ENCODE measurements around the gene PRR29.
"Not testable (repeated sequence)": the region's sequence is repeated elsewhere in the genome, so short reads cannot be mapped to it uniquely, and the experiment has no call there.

The PRR29 gene

GRCh38 chr17:63976702-63977101 is 21.4 kb upstream of the PRR29 start:
- H3K4me3 ChIP-seq (ENCODE audit: low read length), result no peak overlapping the region
- no peak overlapping the region for H3K9ac ChIP-seq (ENCODE audit: low read length)
- H3K27me3 ChIP-seq (ENCODE audit: control insufficient read depth, insufficient read depth, low read length), result peaks cover 23% of the 10 kb centered on the region
- H3K9me3 ChIP-seq (ENCODE audit: control insufficient read depth, low read length), result no peaks in the 10 kb centered on the region
- H3K4me1 ChIP-seq (ENCODE audit: control insufficient read depth, insufficient read depth, low read length), result peaks cover 9% of the 10 kb centered on the region
- H3K36me3 ChIP-seq (ENCODE audit: control insufficient read depth, insufficient read depth, low read length), result no peaks in the 10 kb centered on the region

- no peak overlapping the region for H3K4me3 ChIP-seq (ENCODE audit: low read length)
- H3K27me3 ChIP-seq (ENCODE audit: control insufficient read depth, insufficient read depth, low read length), result peaks cover 23% of the 10 kb centered on the region
- H3K4me1 ChIP-seq (ENCODE audit: control insufficient read depth, insufficient read depth, low read length), result peaks cover 9% of the 10 kb centered on the region
- H3K36me3 ChIP-seq (ENCODE audit: control insufficient read depth, insufficient read depth, low read length), result no peaks in the 10 kb centered on the region
- H3K9ac ChIP-seq (ENCODE audit: low read length), result no peak overlapping the region
- no peaks in the 10 kb centered on the region for H3K9me3 ChIP-seq (ENCODE audit: control insufficient read depth, low read length)
Observed at GRCh38 chr17:63978272-63979200, 19.6 kb upstream of the PRR29 start.

DNA sequence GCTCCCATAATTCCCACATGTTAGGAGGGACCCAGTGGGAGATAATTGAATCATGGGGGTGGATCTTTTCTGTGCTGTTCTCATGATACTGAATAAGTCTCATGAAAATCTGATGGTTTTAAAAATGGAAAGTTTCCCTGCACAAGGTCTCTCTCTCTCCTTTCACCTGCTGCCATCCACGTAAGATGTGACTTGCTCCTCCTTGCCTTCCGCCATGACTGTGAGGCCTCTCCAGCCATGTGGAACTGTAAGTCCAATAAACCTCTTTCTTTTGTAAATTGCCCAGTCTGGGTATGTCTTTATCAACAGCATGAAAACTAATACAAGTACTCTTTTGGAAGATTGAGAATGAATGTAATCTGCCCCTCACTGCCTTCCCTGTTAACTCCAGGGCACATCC is 15.5 kb upstream of the PRR29 start:
- not testable (repeated sequence) for H3K9ac ChIP-seq (ENCODE audit: low read length)
- H3K4me1 ChIP-seq (ENCODE audit: control insufficient read depth, insufficient read depth, low read length), result peaks cover 29% of the 10 kb centered on the region

GRCh38 chr17:63983320-63983719 is 14.8 kb upstream of the PRR29 start:
- Histone ChIP-seq H3K4me1 (ENCODE audit: control insufficient read depth, insufficient read depth, low read length) (peaks cover 29% of the 10 kb centered on the region), H3K9ac (ENCODE audit: low read length) (no peak overlapping the region), H3K27me3 (ENCODE audit: control insufficient read depth, insufficient read depth, low read length) (no peaks in the 10 kb centered on the region), H3K36me3 (ENCODE audit: control insufficient read depth, insufficient read depth, low read length) (no peaks in the 10 kb centered on the region), H3K9me3 (ENCODE audit: control insufficient read depth, low read length) (no peaks in the 10 kb centered on the region), H3K4me3 (ENCODE audit: low read length) (no peak overlapping the region)

More for the DNA sequence above, 15.5 kb upstream of the PRR29 start:
- H3K9me3 ChIP-seq (ENCODE audit: control insufficient read depth, low read length); H3K4me3 ChIP-seq (ENCODE audit: low read length); H3K27me3 ChIP-seq (ENCODE audit: control insufficient read depth, insufficient read depth, low read length); H3K36me3 ChIP-seq (ENCODE audit: control insufficient read depth, insufficient read depth, low read length): not testable (repeated sequence)

DNA sequence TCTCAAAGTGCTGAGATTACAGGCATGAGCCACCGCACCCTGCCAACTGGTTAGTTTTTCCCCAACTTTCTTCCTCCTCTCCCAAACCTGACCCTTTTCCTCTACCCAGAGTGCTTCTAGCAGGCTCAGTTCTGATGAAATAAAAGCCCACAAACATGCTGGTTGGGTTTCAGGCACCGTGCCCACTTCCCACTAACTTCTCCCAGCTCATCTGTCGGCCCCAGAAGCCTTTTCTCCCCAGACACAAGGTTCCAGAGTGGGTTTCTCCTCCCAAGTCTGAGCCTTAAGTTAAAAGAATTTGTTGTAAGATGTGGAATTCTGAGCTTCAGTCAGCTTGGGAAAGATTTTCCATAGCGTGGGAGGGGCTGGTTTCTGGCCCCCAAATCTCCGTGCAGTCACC is 13.9 kb upstream of the PRR29 start:
- H3K4me1 ChIP-seq (ENCODE audit: control insufficient read depth, insufficient read depth, low read length), result peaks cover 29% of the 10 kb centered on the region
- no peaks in the 10 kb centered on the region for H3K36me3 ChIP-seq (ENCODE audit: control insufficient read depth, insufficient read depth, low read length)
- H3K4me3 ChIP-seq (ENCODE audit: low read length), result no peak overlapping the region
- peaks cover 6% of the 10 kb centered on the region for H3K27me3 ChIP-seq (ENCODE audit: control insufficient read depth, insufficient read depth, low read length)
- H3K9ac ChIP-seq (ENCODE audit: low read length), result no peak overlapping the region
- no peaks in the 10 kb centered on the region for H3K9me3 ChIP-seq (ENCODE audit: control insufficient read depth, low read length)

- peaks cover 30% of the 10 kb centered on the region for H3K4me1 ChIP-seq (ENCODE audit: control insufficient read depth, insufficient read depth, low read length)
Observed at GRCh38 chr17:63984651-63985386, 13.3 kb upstream of the PRR29 start.

GRCh38 chr17:63985387-63986140 is 12.6 kb upstream of the PRR29 start:
- Histone ChIP-seq H3K27me3 (ENCODE audit: control insufficient read depth, insufficient read depth, low read length) (peaks cover 8% of the 10 kb centered on the region), H3K4me1 (ENCODE audit: control insufficient read depth, insufficient read depth, low read length) (peaks cover 37% of the 10 kb centered on the region), H3K9ac (ENCODE audit: low read length) (peak overlapping the region; percentile 23), H3K9me3 (ENCODE audit: control insufficient read depth, low read length) (no peaks in the 10 kb centered on the region), H3K4me3 (ENCODE audit: low read length) (no peak overlapping the region), H3K36me3 (ENCODE audit: control insufficient read depth, insufficient read depth, low read length) (no peaks in the 10 kb centered on the region)

More at GRCh38 chr17:63984651-63985386, 13.3 kb upstream of the PRR29 start:
- H3K27me3 ChIP-seq (ENCODE audit: control insufficient read depth, insufficient read depth, low read length), result peaks cover 7% of the 10 kb centered on the region
- no peaks in the 10 kb centered on the region for H3K36me3 ChIP-seq (ENCODE audit: control insufficient read depth, insufficient read depth, low read length)
- H3K9me3 ChIP-seq (ENCODE audit: control insufficient read depth, low read length), result no peaks in the 10 kb centered on the region
- H3K4me3 ChIP-seq (ENCODE audit: low read length), result no peak overlapping the region
- peak overlapping the region; percentile 23 for H3K9ac ChIP-seq (ENCODE audit: low read length)

- H3K9ac ChIP-seq (ENCODE audit: low read length), result no peak overlapping the region
- H3K9me3 ChIP-seq (ENCODE audit: control insufficient read depth, low read length), result no peaks in the 10 kb centered on the region
- H3K4me1 ChIP-seq (ENCODE audit: control insufficient read depth, insufficient read depth, low read length), result peaks cover 40% of the 10 kb centered on the region
- no peaks in the 10 kb centered on the region for H3K36me3 ChIP-seq (ENCODE audit: control insufficient read depth, insufficient read depth, low read length)
- H3K4me3 ChIP-seq (ENCODE audit: low read length), result no peak overlapping the region
- H3K27me3 ChIP-seq (ENCODE audit: control insufficient read depth, insufficient read depth, low read length), result peaks cover 16% of the 10 kb centered on the region
Observed at GRCh38 chr17:63986821-63987220, 11.3 kb upstream of the PRR29 start.

- Histone ChIP-seq H3K36me3 (ENCODE audit: control insufficient read depth, insufficient read depth, low read length) (no peaks in the 10 kb centered on the region), H3K4me1 (ENCODE audit: control insufficient read depth, insufficient read depth, low read length) (peaks cover 40% of the 10 kb centered on the region), H3K9ac (ENCODE audit: low read length) (no peak overlapping the region), H3K9me3 (ENCODE audit: control insufficient read depth, low read length) (no peaks in the 10 kb centered on the region), H3K4me3 (ENCODE audit: low read length) (no peak overlapping the region), H3K27me3 (ENCODE audit: control insufficient read depth, insufficient read depth, low read length) (peaks cover 23% of the 10 kb centered on the region)
Observed at GRCh38 chr17:63987221-63988126, 10.7 kb upstream of the PRR29 start.

DNA sequence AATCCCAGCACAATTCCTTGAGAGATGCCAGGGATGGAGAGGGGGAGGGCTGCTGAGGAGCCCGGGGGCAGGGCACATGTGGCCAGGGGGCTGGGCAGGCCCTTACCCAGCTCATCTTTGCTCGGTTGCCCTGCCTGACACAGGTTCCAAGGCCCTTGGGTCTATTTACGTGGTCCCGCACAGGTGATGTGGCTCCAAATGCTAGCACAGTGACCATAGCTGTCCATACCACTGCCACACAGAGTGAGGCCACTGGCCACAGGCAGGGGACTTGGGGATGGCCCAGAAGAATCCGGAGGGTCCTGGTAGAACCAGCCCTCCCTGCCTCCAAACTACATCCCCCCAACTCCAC is 10.0 kb upstream of the PRR29 start:
- peaks cover 24% of the 10 kb centered on the region for H3K27me3 ChIP-seq (ENCODE audit: control insufficient read depth, insufficient read depth, low read length)
- H3K9ac ChIP-seq (ENCODE audit: low read length), result no peak overlapping the region
- peaks cover 40% of the 10 kb centered on the region for H3K4me1 ChIP-seq (ENCODE audit: control insufficient read depth, insufficient read depth, low read length)
- no peak overlapping the region for H3K4me3 ChIP-seq (ENCODE audit: low read length)
- H3K36me3 ChIP-seq (ENCODE audit: control insufficient read depth, insufficient read depth, low read length), result no peaks in the 10 kb centered on the region
- no peaks in the 10 kb centered on the region for H3K9me3 ChIP-seq (ENCODE audit: control insufficient read depth, low read length)
